Heart left ventricle (tissue), 13 donors: ENCODE data around the gene TFEB.

Source experiments
- POLR2A ChIP-seq, 2 donors: fragments of 450-650 bp; IDR thresholded peaks; one replicate each; pipeline ENCODE4 v1.6.1; 2017; ENCODE audit warnings: antibody characterized with exemption in 2 of 2, mild to moderate bottlenecking in 2 of 2, moderate library complexity in 2 of 2
- TF ChIP-seq, protein P1 (sequence below), 12 donors: fragments of 200-600 bp; sonication (generic) in 4 of 12; IDR thresholded peaks; one replicate each; pipeline versions ENCODE4 v1.5.0 to v1.8.0; 2018 to 2022; ENCODE audit warnings: antibody characterized with exemption in 12 of 12, mild to moderate bottlenecking in 5 of 12
- donor health status: ischemic (EF 13 %, LVEDD 7.1; RV severe dilation, severe dysfunction).
- donor health status: DM: no; HTN: yes; CAD: no.
- donor health status: DM: no; HTN: no; CAD: no.
- donor health status: ischemic (EF 25% LVEDD 6.9; RV normal size, moderate dysfunction).
- donor health status: ischemic (EF 25% LVEDD 5.7; RV mildly dilated, moderate dysfunction).
- donor health status: ischemic (EF 35%, LVEDD 5.7; RV mildly dilated, moderate dysfunction).
- donor health status: nonischemic (EF 11% LVEDD 7.7; RV severe dilation, severe dysfunction).
- donor health status: DM: yes; HTN: yes; CAD: no.
- donor health status: PGD.
- donor health status: ischemic (EF 29% LVEDD 5.4; RV normal size, mild dysfunction).
- donor health status: nonischemic (EF 23%, LVEDD 6.1; RV moderate dilation, normal function).

DNA sequence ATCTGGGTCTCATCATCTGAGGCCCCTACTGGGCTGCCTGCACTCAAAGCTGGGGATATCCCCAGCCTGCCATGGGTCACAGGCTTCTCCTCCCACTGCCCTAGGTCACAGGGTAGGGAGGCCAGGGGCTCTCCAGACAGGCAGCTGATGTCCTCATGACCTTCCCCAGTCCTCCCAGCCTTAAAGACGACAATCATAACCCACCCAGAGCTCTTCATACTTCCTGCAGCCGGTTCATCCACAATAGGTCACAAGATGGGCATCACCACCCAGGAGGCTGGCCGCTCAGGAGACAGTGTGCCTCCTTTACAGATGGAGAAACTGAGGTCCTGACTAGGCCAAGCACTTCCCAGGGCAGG is 15.2 kb downstream of the TFEB start:
- TF ChIP-seq, protein P1, sequence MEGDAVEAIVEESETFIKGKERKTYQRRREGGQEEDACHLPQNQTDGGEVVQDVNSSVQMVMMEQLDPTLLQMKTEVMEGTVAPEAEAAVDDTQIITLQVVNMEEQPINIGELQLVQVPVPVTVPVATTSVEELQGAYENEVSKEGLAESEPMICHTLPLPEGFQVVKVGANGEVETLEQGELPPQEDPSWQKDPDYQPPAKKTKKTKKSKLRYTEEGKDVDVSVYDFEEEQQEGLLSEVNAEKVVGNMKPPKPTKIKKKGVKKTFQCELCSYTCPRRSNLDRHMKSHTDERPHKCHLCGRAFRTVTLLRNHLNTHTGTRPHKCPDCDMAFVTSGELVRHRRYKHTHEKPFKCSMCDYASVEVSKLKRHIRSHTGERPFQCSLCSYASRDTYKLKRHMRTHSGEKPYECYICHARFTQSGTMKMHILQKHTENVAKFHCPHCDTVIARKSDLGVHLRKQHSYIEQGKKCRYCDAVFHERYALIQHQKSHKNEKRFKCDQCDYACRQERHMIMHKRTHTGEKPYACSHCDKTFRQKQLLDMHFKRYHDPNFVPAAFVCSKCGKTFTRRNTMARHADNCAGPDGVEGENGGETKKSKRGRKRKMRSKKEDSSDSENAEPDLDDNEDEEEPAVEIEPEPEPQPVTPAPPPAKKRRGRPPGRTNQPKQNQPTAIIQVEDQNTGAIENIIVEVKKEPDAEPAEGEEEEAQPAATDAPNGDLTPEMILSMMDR (IDR thresholded peaks at IDR 0.05): no peak
- TF ChIP-seq POLR2A (IDR thresholded peaks at IDR 0.05): no peak
